Anterior cingulate cortex (tissue), 58 donors: ENCODE results near the gene TMCC2.
A peak's percentile ranks its signal among the peaks of the same experiment; 100 is the strongest.
"Not testable (repeated sequence)": the region's sequence is repeated elsewhere in the genome, so short reads cannot be mapped to it uniquely, and the experiment has no call there.

Experiments
- DNase-seq, 58 donors: peaks; one replicate each; lab custom pipeline; 2025; lab: John Stamatoyannopoulos, UW

TMCC2 gene

GRCh38 chr1:205211839-205212536 lies 15.8 kb upstream of the TMCC2 start:
- no peak for DNase-seq

DNA sequence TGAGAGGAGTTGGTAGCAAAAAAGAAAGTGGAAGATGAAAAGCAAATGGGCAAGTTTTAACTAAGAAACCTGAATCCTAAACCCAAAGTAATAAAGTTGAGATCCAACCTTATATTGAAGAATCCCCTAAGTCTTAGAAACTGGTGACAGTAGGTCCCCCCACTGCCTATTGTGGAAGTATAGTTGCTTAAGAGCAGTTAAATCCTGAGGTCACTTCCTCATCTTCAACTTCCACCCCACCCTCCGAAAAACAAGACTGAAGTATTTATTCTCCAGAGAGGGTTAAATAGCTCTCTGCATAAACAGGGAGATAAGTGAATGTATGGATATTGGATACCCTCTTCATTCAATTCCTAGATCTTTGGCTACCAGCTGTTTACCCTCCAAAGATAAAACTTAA lies 13.0 kb upstream of the TMCC2 start:
- no peak for DNase-seq

DNA sequence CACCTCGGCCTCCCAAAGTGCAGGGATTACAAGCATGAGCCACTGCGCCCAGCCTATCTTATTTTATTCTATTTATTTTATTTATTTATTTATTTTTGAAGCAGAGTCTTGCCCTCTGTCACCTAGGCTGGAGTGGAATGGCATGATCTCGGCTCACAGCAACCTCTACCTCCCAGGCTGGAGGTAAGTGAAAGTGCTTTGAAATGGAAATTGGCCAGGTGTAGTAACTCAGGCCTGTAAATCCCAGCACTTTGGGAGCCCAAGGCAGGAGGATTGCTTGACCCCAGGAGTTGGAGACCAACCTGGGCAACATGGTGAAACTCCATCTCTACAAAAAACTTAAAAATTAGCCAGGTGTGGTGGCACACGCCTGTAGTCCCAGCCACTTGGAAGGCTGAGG lies 11.2 kb upstream of the TMCC2 start:
- DNase-seq: no peak

GRCh38 chr1:205217418-205217817 lies 10.3 kb upstream of the TMCC2 start:
- DNase-seq: no peak

DNA sequence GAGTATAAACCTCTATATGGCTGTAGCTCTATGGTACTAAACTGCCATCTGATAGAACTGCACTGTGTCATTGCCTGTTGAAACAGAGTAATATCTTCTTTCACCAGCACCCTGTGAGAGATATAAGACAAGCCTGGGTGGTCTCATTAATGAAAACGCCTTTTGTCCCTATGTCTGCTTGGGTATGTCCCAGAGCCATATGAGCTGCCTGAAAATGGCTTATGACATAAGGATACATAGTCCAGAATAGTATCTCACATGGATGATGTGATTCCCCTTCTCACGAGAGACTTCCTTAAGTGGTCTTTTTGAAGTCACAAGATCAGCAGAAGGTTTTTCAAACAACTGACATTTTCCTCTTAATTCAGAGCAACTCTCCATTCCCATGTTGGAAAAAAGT lies 7.3 kb upstream of the TMCC2 start:
- no peak for DNase-seq

DNA sequence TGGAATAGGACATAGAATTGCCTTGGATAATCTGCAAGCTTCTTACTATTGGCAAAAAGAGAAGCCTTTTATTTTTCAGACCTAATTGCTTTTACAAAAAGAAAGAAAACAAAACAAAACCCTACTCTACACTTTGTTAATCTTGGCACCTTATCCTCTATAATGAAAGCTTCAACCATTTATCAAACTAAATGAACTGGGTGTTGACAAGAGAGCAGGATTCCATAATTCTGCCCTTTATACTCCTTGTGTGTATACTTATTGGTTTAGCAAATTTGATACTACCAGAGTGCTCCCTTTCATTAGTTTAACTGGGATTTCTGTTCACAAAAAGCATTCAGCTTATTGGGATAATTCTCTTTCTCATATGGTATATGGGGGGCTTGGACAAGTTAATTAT lies 3.0 kb upstream of the TMCC2 start:
- no peak for DNase-seq

DNA sequence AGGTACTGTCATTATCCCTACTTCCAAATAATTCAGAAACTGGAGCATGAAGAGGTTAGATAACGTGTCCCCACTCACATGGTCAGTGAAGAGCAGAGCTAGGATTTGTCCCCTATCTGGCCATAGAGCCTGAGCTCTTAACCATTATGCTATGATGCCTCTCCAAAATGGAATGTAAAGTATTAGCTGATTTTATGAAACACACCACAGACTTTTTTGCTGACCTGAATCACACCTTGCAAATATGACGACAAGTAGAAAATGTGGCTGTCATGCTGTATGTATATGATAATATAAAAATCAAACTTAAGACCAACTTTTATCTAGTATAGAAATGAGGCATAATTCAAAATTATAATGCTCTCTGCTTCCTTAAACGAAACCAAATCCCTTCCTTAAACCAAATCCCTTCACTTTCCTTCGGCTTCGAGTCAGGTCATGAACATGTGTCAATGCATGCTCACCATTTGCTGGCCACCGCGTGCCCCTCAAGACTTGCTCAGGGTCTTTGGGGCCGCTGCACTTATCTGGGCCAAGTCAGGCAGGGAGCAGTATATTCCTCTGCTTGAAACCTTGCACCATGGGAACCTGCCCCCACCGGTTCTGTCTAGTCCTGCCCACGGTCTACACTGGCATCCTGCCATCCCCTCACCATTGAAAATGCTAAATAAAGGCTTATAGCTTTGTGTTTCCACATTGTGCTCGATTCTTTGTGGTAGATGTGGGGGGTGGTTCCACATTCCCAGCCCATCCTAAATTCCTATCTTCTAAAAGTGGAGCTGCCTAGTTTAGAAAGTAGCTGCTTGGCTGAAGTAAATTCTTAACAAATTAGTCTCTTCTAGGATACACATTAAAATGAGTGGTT lies 1.6 kb upstream of the TMCC2 start:
- peak in 2 of 58 donors; percentile 21 to 29 for DNase-seq

GRCh38 chr1:205226868-205227583 lies 720 bp upstream of the TMCC2 start:
- peak in 2 of 58 donors; percentile 36 to 56 for DNase-seq

GRCh38 chr1:205228093-205228521 lies 361 bp downstream of the TMCC2 start:
- DNase-seq: no peak

- DNase-seq: peak in 50 of 58 donors; percentile 30 to 85 (median 67)
Measured at GRCh38 chr1:205229399-205229871, 1.7 kb downstream of the TMCC2 start.

DNA sequence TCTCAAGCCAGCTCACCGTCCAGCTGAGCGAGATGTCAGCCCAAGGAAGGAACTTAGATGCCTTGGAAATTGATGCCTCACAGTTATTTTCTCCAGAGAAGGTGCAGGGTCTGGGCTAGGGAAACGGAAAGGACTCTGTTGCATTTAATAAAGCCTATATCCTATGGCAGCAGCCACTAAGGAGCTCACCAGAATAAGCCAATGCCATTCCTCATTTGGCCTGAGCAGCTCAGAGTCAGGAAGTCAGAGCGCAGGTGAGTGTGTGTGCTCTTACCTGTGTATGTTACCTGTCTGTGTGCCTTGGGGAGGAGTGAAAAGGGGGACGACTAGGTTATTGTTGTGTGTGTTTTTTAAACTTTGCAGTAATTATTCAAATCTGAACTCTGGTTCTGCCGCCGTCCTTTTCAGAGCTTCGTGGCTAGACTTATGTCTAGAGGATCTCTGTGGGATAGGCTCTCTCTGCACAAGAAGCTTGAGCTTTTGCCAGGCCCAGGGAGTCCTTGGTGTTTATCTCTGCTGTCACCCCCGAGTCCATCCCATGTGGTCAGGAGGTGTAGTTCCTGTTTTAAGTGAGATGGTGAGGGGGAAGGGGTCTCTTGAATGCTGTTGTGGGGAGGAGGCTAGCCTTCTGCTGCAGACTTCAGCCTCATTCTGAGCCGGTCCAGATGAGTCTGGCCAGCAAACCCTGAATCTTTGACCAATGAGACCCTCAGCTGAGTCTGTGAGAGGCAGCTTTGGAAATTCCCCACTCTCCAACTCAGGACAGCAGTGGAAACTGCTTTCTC lies 2.4 kb downstream of the TMCC2 start:
- DNase-seq: peak in 3 of 58 donors; percentile 42 to 49 (median 48)

DNA sequence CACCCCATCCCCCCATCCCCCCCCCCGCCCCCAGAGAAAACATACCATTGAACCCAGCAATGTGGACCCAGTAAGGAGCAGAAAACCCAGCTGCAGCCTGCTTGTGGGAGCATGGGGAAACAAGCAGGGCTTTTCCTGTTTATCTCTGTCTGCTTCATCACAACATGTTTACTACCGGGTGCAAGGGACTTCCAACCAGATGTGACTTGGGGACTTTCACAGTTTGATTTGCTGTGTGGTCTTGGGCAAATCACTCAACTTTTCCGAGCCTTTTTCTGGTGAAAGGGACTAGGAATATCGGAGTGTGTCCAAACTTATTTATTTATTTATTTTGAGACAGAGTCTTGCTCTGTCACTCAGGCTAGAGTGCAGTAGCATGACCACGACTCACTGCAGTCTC lies 3.2 kb downstream of the TMCC2 start:
- DNase-seq: no peak

GRCh38 chr1:205232127-205232820 lies 4.5 kb downstream of the TMCC2 start:
- DNase-seq: no peak

DNA sequence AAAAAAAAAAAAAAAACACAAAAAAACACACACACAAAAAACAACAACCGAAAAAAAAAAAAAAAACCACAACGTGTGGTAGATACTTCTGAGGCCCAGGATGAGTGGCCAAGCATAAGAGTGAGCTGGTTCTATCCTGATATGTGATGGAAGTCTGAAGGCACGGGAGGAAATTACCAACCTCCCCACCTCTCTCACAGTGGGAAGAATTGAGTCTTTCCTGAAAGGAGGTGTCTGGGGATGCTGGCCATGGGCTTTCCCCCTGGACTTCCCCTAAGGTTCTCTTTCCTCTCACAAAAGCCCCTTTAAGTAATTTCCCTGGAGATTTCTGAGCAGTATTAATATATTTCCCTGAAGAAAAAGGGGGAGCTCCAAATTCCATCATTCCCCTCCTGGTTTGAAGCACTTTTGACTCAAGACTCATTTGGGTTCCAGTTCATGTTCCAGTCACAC lies 5.2 kb downstream of the TMCC2 start:
- no peak for DNase-seq

- DNase-seq: not testable (repeated sequence)
Measured at GRCh38 chr1:205233986-205234385, 6.2 kb downstream of the TMCC2 start.

GRCh38 chr1:205235951-205236350 lies 8.2 kb downstream of the TMCC2 start:
- DNase-seq: no peak

GRCh38 chr1:205236526-205236925 lies 8.8 kb downstream of the TMCC2 start:
- DNase-seq: no peak

DNA sequence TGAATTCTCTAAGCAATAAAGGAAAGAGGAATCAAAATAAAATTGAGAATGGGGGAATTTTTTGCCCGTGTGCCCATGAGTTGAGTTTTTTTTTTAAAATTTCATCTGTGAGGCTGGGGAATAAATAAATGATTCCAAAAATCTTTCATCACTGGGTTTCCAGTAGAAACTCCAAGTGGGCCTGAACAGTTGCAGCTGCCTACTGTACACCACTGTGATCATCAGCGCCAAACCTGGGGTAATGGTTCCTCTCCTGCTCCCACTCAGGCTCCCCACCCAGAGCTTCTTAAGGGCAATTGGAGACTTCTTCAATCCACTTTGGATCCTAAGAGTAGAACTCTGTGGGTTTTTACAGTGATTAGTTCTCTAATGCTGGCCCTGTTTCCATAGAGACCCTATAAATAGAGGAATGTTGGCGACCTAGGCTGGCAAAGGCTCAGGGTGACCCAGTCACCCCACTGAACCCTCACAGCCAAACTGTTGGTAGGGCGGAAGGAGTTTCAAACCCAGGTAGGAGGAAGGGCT lies 9.3 kb downstream of the TMCC2 start:
- no peak for DNase-seq
